Measurements from ENCODE around the gene TMEM208.

Gene TMEM208

GRCh38 chr16:67271446-67271845, 44.5 kb downstream of the TMEM208 start:
- DNase-seq (ENCODE audit: low read depth in 2 of 2, low spot score in 1 of 2): no peak

GRCh38 chr16:67275321-67275720, 48.4 kb downstream of the TMEM208 start:
- DNase-seq (ENCODE audit: low read depth in 2 of 2, low spot score in 1 of 2): no peak

- DNase-seq (ENCODE audit: low read depth in 2 of 2, low spot score in 1 of 2): no peak
Observed at GRCh38 chr16:67277294-67277998, 50.5 kb downstream of the TMEM208 start.

GRCh38 chr16:67277999-67278772, 51.3 kb downstream of the TMEM208 start:
- DNase-seq (ENCODE audit: low read depth in 2 of 2, low spot score in 1 of 2): no peak
